MM.1S (cell line): ENCODE results near the gene OR8B2.
"Not testable (repeated sequence)": the region's sequence is repeated elsewhere in the genome, so short reads cannot be mapped to it uniquely, and the experiment has no call there.

Experiments
- EZH2 ChIP-seq: fragments of 300-600 bp; sonication (generic); optimal IDR thresholded peaks from 2 replicates; pipeline ENCODE3; 2017; ENCODE audit warnings: low read depth, mild to moderate bottlenecking, antibody characterized with exemption, low read length, mixed read lengths
- EZH2phosphoT487 ChIP-seq: fragments of 300-600 bp; sonication (generic); IDR thresholded peaks from 2 replicates; pipeline ENCODE4 v1.6.1; 2018; ENCODE audit warnings: antibody characterized with exemption, low read length
- TF ChIP-seq, protein P1 (sequence below): fragments of 300-600 bp; sonication (generic); IDR thresholded peaks from 2 replicates; pipeline ENCODE4 v1.5.1; 2016; ENCODE audit warnings: antibody characterized with exemption, low read length, mixed read lengths

GRCh38 chr11:124382857-124383256 is 1.4 kb downstream of the OR8B2 start:
- TF ChIP-seq EZH2, EZH2phosphoT487: not testable (repeated sequence)
- TF ChIP-seq, protein P1, sequence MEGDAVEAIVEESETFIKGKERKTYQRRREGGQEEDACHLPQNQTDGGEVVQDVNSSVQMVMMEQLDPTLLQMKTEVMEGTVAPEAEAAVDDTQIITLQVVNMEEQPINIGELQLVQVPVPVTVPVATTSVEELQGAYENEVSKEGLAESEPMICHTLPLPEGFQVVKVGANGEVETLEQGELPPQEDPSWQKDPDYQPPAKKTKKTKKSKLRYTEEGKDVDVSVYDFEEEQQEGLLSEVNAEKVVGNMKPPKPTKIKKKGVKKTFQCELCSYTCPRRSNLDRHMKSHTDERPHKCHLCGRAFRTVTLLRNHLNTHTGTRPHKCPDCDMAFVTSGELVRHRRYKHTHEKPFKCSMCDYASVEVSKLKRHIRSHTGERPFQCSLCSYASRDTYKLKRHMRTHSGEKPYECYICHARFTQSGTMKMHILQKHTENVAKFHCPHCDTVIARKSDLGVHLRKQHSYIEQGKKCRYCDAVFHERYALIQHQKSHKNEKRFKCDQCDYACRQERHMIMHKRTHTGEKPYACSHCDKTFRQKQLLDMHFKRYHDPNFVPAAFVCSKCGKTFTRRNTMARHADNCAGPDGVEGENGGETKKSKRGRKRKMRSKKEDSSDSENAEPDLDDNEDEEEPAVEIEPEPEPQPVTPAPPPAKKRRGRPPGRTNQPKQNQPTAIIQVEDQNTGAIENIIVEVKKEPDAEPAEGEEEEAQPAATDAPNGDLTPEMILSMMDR = not testable (repeated sequence)
